HL-60 (cell line): Measurements from ENCODE around the gene PGAP3.

Source experiments
- DNase-seq, 2 experiments: peaks; one replicate each; pipeline ENCODE4 v3.0.0-alpha.2; 2010 to 2020; ENCODE audit warnings: low read depth in 1 of 2, low spot score in 1 of 2
- H3K27ac ChIP-seq: fragments of 250-450 bp; sonication (Bioruptor Pico); replicated peaks from 2 replicates; pipeline ENCODE4 v1.5.1; 2020; ENCODE audit warnings: mild to moderate bottlenecking, moderate library complexity
- H3K27me3 ChIP-seq: fragments of 250-450 bp; sonication (Bioruptor Pico); 2 replicates; pipeline ENCODE4 v1.5.1; 2021; ENCODE audit warnings: mild to moderate bottlenecking, moderate library complexity; ENCODE audit not compliant: insufficient read depth, poor library complexity, severe bottlenecking
- H3K4me3 ChIP-seq: replicated peaks from 2 replicates; pipeline ENCODE4 v1.5.1; 2011; ENCODE audit warnings: mild to moderate bottlenecking, control low read depth, low read length; ENCODE audit not compliant: insufficient read depth
- CTCF ChIP-seq: IDR thresholded peaks from one replicate; pipeline ENCODE4 v1.5.1; 2011; ENCODE audit warnings: low read length, control low read depth, inconsistent platforms; ENCODE audit not compliant: insufficient read depth
- GABPA ChIP-seq: IDR thresholded peaks from 2 replicates; pipeline ENCODE4 v1.6.1; 2012; ENCODE audit warnings: low read depth
- POLR2AphosphoS5 ChIP-seq: IDR thresholded peaks from 2 replicates; pipeline ENCODE4 v1.6.1; 2012; ENCODE audit warnings: low read depth
- REST ChIP-seq: IDR thresholded peaks from 2 replicates; pipeline ENCODE4 v1.6.1; 2012; ENCODE audit warnings: low read depth; ENCODE audit not compliant: insufficient replicate concordance
- SPI1 ChIP-seq: IDR thresholded peaks from 2 replicates; pipeline ENCODE4 v1.6.1; 2012; ENCODE audit warnings: low read depth, mild to moderate bottlenecking, borderline replicate concordance

PGAP3 gene

GRCh38 chr17:39660011-39660360, 27.9 kb downstream of the PGAP3 start:
- H3K4me3 ChIP-seq = no peak overlapping the region

GRCh38 chr17:39659279-39660010, 28.4 kb downstream of the PGAP3 start:
- H3K27ac ChIP-seq = no peak overlapping the region
- H3K27me3 ChIP-seq = no peaks in the 10 kb centered on the region
- no peak for DNase-seq
- TF ChIP-seq SPI1 = no peak
- no peak for TF ChIP-seq POLR2AphosphoS5
- no peak for TF ChIP-seq CTCF
- H3K4me3 ChIP-seq = no peak overlapping the region

More at GRCh38 chr17:39660011-39660360, 27.9 kb downstream of the PGAP3 start:
- TF ChIP-seq GABPA (no peak), CTCF (no peak), SPI1 (no peak), REST (no peak), POLR2AphosphoS5 (no peak)
- no peak for DNase-seq
- Histone ChIP-seq H3K27me3 (no peaks in the 10 kb centered on the region), H3K27ac (no peak overlapping the region)

- no peak overlapping the region for H3K27ac ChIP-seq
- DNase-seq = no peak
- no peak for TF ChIP-seq GABPA
- TF ChIP-seq REST = no peak
- no peak for TF ChIP-seq SPI1
- TF ChIP-seq CTCF = no peak
- TF ChIP-seq POLR2AphosphoS5 = no peak
These were observed 29.1 kb downstream of the PGAP3 start for GRCh38 chr17:39658760-39659159.

GRCh38 chr17:39658346-39658745, 29.5 kb downstream of the PGAP3 start:
- DNase-seq = no peak
- no peak for TF ChIP-seq REST
- TF ChIP-seq POLR2AphosphoS5 = no peak
- no peak for TF ChIP-seq CTCF
- TF ChIP-seq SPI1 = no peak
- TF ChIP-seq GABPA = no peak
- no peak overlapping the region for H3K27ac ChIP-seq
- no peak overlapping the region for H3K4me3 ChIP-seq
- no peaks in the 10 kb centered on the region for H3K27me3 ChIP-seq

More at GRCh38 chr17:39658760-39659159, 29.1 kb downstream of the PGAP3 start:
- Histone ChIP-seq H3K27me3 (no peaks in the 10 kb centered on the region), H3K4me3 (no peak overlapping the region)
